LNCaP clone FGC (cell line): ENCODE results near the gene MEP1A.
"Not testable (repeated sequence)": the region's sequence is repeated elsewhere in the genome, so short reads cannot be mapped to it uniquely, and the experiment has no call there.

Experiments used
- DNase-seq: peaks from one replicate; pipeline ENCODE4 v3.0.0-alpha.2; 2011; ENCODE audit warnings: low read depth
- H3K4me3 ChIP-seq: 2 replicates; pipeline ENCODE4 v1.5.1; 2011; ENCODE audit warnings: mild to moderate bottlenecking, low read depth, low read length, control low read depth
- TF ChIP-seq, protein P1 (sequence below): IDR thresholded peaks from 2 replicates; pipeline ENCODE4 v1.5.1; 2012; ENCODE audit warnings: mild to moderate bottlenecking; ENCODE audit not compliant: control insufficient read depth, insufficient read depth; ENCODE audit errors: extremely low read depth

Gene MEP1A

GRCh38 chr6:46850792-46851191 is 57.6 kb downstream of the MEP1A start:
- TF ChIP-seq, protein P1, sequence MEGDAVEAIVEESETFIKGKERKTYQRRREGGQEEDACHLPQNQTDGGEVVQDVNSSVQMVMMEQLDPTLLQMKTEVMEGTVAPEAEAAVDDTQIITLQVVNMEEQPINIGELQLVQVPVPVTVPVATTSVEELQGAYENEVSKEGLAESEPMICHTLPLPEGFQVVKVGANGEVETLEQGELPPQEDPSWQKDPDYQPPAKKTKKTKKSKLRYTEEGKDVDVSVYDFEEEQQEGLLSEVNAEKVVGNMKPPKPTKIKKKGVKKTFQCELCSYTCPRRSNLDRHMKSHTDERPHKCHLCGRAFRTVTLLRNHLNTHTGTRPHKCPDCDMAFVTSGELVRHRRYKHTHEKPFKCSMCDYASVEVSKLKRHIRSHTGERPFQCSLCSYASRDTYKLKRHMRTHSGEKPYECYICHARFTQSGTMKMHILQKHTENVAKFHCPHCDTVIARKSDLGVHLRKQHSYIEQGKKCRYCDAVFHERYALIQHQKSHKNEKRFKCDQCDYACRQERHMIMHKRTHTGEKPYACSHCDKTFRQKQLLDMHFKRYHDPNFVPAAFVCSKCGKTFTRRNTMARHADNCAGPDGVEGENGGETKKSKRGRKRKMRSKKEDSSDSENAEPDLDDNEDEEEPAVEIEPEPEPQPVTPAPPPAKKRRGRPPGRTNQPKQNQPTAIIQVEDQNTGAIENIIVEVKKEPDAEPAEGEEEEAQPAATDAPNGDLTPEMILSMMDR: no peak
- H3K4me3 ChIP-seq: no peak overlapping the region
- no peak for DNase-seq

GRCh38 chr6:46851576-46851975 is 58.4 kb downstream of the MEP1A start:
- H3K4me3 ChIP-seq, DNase-seq: not testable (repeated sequence)

DNA sequence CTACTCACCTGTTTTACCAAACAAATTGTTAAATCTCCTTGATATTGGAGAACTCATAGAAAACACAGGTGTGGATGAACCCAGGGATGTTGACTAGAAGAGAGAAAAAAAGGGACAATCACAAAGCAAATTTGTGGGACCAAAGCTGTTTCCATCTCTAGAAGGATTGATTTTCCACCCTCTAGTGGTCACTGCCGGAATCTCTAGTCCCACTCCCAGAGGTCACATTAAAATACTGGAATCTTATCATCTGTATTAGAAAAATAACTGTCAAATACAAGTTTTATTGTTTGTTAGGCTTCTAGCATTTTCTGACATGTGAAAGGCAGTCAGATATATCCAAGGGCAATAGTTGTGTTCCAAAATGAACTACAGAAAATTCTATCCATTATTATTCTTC is 62.8 kb downstream of the MEP1A start:
- TF ChIP-seq, protein P1: peak; percentile 60
- not testable (repeated sequence) for DNase-seq, H3K4me3 ChIP-seq

DNA sequence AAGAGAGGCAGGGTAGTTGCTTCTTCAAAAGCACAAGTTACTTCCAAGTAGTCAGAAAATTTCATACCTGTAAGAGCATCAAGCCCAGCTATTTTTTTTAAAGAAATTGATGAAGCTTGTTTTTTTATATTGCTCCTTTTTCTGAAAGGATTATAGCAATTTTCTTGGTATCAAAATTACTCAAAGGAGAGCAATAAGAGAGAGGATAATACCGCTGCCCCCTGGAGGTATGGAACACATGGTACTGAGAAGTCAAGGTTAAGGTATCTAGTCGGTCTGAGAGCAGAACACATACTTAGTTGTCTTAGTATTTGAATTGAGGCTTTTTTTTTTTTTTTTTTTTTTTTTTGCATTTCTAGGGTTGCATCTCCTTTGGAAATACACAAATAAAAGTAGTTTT is 69.2 kb downstream of the MEP1A start:
- H3K4me3 ChIP-seq: no peak overlapping the region
- DNase-seq: no peak
- TF ChIP-seq, protein P1: 0 out of 2 replicates have a peak, but pooled peaks have one; percentile 13

- H3K4me3 ChIP-seq: no peak overlapping the region
- no peak for DNase-seq
- TF ChIP-seq, protein P1: no peak
These were observed 70.6 kb downstream of the MEP1A start for GRCh38 chr6:46863791-46864190.

GRCh38 chr6:46865221-46865620 is 72.0 kb downstream of the MEP1A start:
- no peak for DNase-seq
- no peak overlapping the region for H3K4me3 ChIP-seq
- TF ChIP-seq, protein P1: no peak

DNA sequence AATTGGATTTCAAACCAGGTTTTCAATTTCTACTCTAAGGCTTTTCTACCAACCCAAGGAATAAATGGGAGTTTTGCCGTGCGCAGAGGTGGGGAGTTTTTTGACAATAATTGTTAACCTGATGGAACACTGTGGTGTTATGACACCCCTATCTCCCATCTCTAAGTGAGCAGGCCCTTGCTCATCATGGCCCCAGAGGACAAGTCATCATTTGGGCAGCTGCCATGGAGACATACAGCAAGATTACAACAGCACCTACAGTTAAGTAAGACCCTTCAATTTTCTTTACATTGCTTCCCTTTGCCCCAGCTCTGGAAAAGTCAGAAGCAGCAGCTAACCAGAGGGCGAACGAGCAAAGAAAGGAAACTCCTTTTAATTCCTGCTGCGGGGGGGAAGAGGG is 74.2 kb downstream of the MEP1A start:
- TF ChIP-seq, protein P1: no peak
- H3K4me3 ChIP-seq: no peak overlapping the region
- no peak for DNase-seq
